Measurements from ENCODE around the gene APC.

Gene APC

GRCh38 chr5:112830378-112830777, 92.7 kb downstream of the APC start:
- TF ChIP-seq CREB5 (CRISPR knock-in tag; IDR thresholded peaks at IDR 0.05; ENCODE audit: low read depth) (no peak), CSDC2 (CRISPR knock-in tag; IDR thresholded peaks at IDR 0.05) (no peak), TOX (CRISPR knock-in tag; IDR thresholded peaks at IDR 0.05; ENCODE audit: borderline replicate concordance) (no peak), ZNF70 (CRISPR knock-in tag; IDR thresholded peaks at IDR 0.05) (no peak), ZC3H10 (CRISPR knock-in tag; IDR thresholded peaks at IDR 0.05) (no peak), ZFP3 (CRISPR knock-in tag; IDR thresholded peaks at IDR 0.05) (no peak), RARB (CRISPR knock-in tag; IDR thresholded peaks at IDR 0.05) (no peak), POU6F1 (CRISPR knock-in tag; IDR thresholded peaks at IDR 0.05; ENCODE audit: borderline replicate concordance, low read depth) (no peak), ZNF8 (CRISPR knock-in tag; IDR thresholded peaks at IDR 0.05) (no peak)
- ATAC-seq = no peak

GRCh38 chr5:112833971-112834370, 96.3 kb downstream of the APC start:
- TF ChIP-seq PATZ1 (CRISPR knock-in tag; IDR thresholded peaks at IDR 0.05; ENCODE audit: borderline replicate concordance) (no peak), ZC3H10 (CRISPR knock-in tag; IDR thresholded peaks at IDR 0.05) (no peak), OSR1 (CRISPR knock-in tag; IDR thresholded peaks at IDR 0.05) (no peak), CREB5 (CRISPR knock-in tag; IDR thresholded peaks at IDR 0.05; ENCODE audit: low read depth) (no peak), ISL1 (CRISPR knock-in tag; IDR thresholded peaks at IDR 0.05) (no peak), TSHZ2 (CRISPR knock-in tag; IDR thresholded peaks at IDR 0.05) (no peak), ZNF70 (CRISPR knock-in tag; IDR thresholded peaks at IDR 0.05) (no peak), ZFP3 (CRISPR knock-in tag; IDR thresholded peaks at IDR 0.05) (no peak), BACH2 (CRISPR knock-in tag; IDR thresholded peaks at IDR 0.05; ENCODE audit: borderline replicate concordance) (no peak), ZFP30 (CRISPR knock-in tag; IDR thresholded peaks at IDR 0.05) (no peak), ZNF8 (CRISPR knock-in tag; IDR thresholded peaks at IDR 0.05) (no peak), TOX (CRISPR knock-in tag; IDR thresholded peaks at IDR 0.05; ENCODE audit: borderline replicate concordance) (no peak)
- no peak for ATAC-seq

- no peak for ATAC-seq
- TF ChIP-seq PATZ1 (CRISPR knock-in tag; IDR thresholded peaks at IDR 0.05; ENCODE audit: borderline replicate concordance) (no peak), TOX (CRISPR knock-in tag; IDR thresholded peaks at IDR 0.05; ENCODE audit: borderline replicate concordance) (no peak), ZNF565 (CRISPR knock-in tag; conservative IDR thresholded peaks at IDR 0.05; ENCODE audit: low read depth) (no peak), RARB (CRISPR knock-in tag; IDR thresholded peaks at IDR 0.05) (no peak), PPARA (CRISPR knock-in tag; IDR thresholded peaks at IDR 0.05; ENCODE audit: borderline replicate concordance) (no peak), TSHZ2 (CRISPR knock-in tag; IDR thresholded peaks at IDR 0.05) (no peak), ARNTL (CRISPR knock-in tag; IDR thresholded peaks at IDR 0.05; ENCODE audit: borderline replicate concordance, low read depth) (no peak), SNAI2 (CRISPR knock-in tag; IDR thresholded peaks at IDR 0.05) (no peak), TCF4 (CRISPR knock-in tag; IDR thresholded peaks at IDR 0.05; ENCODE audit: borderline replicate concordance) (no peak), ZFP30 (CRISPR knock-in tag; IDR thresholded peaks at IDR 0.05) (no peak), ZFP3 (CRISPR knock-in tag; IDR thresholded peaks at IDR 0.05) (no peak), GLIS3 (CRISPR knock-in tag; IDR thresholded peaks at IDR 0.05) (no peak), ZNF70 (CRISPR knock-in tag; IDR thresholded peaks at IDR 0.05) (no peak), OSR1 (CRISPR knock-in tag; IDR thresholded peaks at IDR 0.05) (no peak), POU6F1 (CRISPR knock-in tag; IDR thresholded peaks at IDR 0.05; ENCODE audit: borderline replicate concordance, low read depth) (no peak)
Observed at GRCh38 chr5:112844489-112844888, 106.8 kb downstream of the APC start.

All from SK-N-SH treated with all-trans-retinoic acid at 6 μM for 48 hours (cell line).